HCT116 (cell line): ENCODE results near the gene NCOA6. TPM values are rescaled to one million over a fixed set of nuclear protein-coding genes. Genes with fewer than 3 reads are reported as not detected.
"Not testable (repeated sequence)": the region's sequence is repeated elsewhere in the genome, so short reads cannot be mapped to it uniquely, and the experiment has no call there.

Experiments used
- ATAC-seq: fragments of 200-7000 bp; cut with Tn5 transposase; 2 replicates; pipeline ENCODE4 v1.9.1; 2020; ENCODE audit warnings: mild to moderate bottlenecking, moderate library complexity
- BruUV-seq: library from RNA; stranded (reverse); fragments of 400-500 nt; replicated peaks from 2 replicates; lab custom pipeline; 2021; lab: Mats Ljungman, UMichigan
- CTCF ChIA-PET: fragments of 300-600 bp; sonication (Branson Sonifier 250); formaldehyde crosslinking; loops from one replicate; lab custom pipeline; 2021; ENCODE audit warnings: antibody characterized with exemption; lab: Charles Lee
- POLR2A ChIA-PET: fragments of 300-600, 350-600 bp; sonication (Branson Sonifier 250); formaldehyde crosslinking; loops from one replicate; lab custom pipeline; 2021; ENCODE audit warnings: antibody characterized with exemption; lab: Charles Lee
- RAD21 ChIA-PET, 2 experiments: fragments of 300-600 bp; sonication (Branson Sonifier 250); formaldehyde crosslinking; loops; one replicate each; lab custom pipeline; 2023; ENCODE audit warnings: low total read pairs in 2 of 2; ENCODE audit not compliant: uncharacterized antibody in 2 of 2, unreplicated experiment in 2 of 2, low non-redundant PET in 1 of 2; lab: Charles Lee
- DNase-seq: peaks from one replicate; pipeline ENCODE4 v3.0.0-alpha.2; 2010; ENCODE audit warnings: low read depth, low spot score
- H2AFZ ChIP-seq: fragments of 200-600 bp; shearing (Covaris generic), sonication (generic); 2 replicates; pipeline ENCODE4 v1.6.1; 2017; ENCODE audit warnings: low read depth, mixed run types, mixed read lengths, antibody characterized with exemption, low read length; ENCODE audit not compliant: poor library complexity, severe bottlenecking
- H3K27ac ChIP-seq: 2 replicates; pipeline ENCODE4 v1.5.1; 2012; ENCODE audit warnings: low read depth, low read length
- H3K27me3 ChIP-seq: fragments of 200-600 bp; sonication (generic); 2 replicates; pipeline ENCODE4 v1.6.1; 2016; ENCODE audit warnings: mixed run types, low read length, mixed read lengths; ENCODE audit not compliant: insufficient read depth
- H3K36me3 ChIP-seq, 2 experiments: fragments of 200-500 bp in 1 of 2; fragments of 200-600 bp in 1 of 2; sonication (Bioruptor generic) in 1 of 2; sonication (generic) in 1 of 2; 2 replicates each; pipeline versions ENCODE4 v1.5.1 to v1.6.1; 2014 to 2016; ENCODE audit warnings: low read length in 2 of 2, inconsistent platforms in 1 of 2, mixed read lengths in 1 of 2, mixed run types in 1 of 2; ENCODE audit not compliant: insufficient read depth in 2 of 2, control insufficient read depth in 1 of 2
- H3K4me1 ChIP-seq, 2 experiments: fragments of 200-600 bp in 1 of 2; sonication (generic) in 1 of 2; 2 replicates each; pipeline versions ENCODE4 v1.5.1 to v1.6.1; 2012 to 2017; ENCODE audit warnings: low read length in 2 of 2, inconsistent platforms in 1 of 2, mild to moderate bottlenecking in 1 of 2, mixed read lengths in 1 of 2, mixed run types in 1 of 2, moderate library complexity in 1 of 2; ENCODE audit not compliant: insufficient read depth in 2 of 2, control insufficient read depth in 1 of 2
- H3K4me2 ChIP-seq: fragments of 200-600 bp; sonication (generic); 2 replicates; pipeline ENCODE4 v1.6.1; 2017; ENCODE audit warnings: mixed run types, low read length, mixed read lengths
- H3K4me3 ChIP-seq, 2 experiments: fragments of 200-600 bp in 1 of 2; sonication (generic) in 1 of 2; replicated peaks in 1 of 2; 2 replicates each; pipeline ENCODE4 v1.5.1; 2011 to 2016; ENCODE audit warnings: low read length in 2 of 2, control low read depth in 1 of 2, low read depth in 1 of 2, mild to moderate bottlenecking in 1 of 2, mixed read lengths in 1 of 2, mixed run types in 1 of 2
- H3K79me2 ChIP-seq: fragments of 200-600 bp; sonication (generic); 2 replicates; pipeline ENCODE4 v1.6.1; 2017; ENCODE audit warnings: mild to moderate bottlenecking, mixed run types, low read length, moderate library complexity, mixed read lengths; ENCODE audit not compliant: insufficient read depth
- H3K9ac ChIP-seq: fragments of 200-600 bp; sonication (generic); 2 replicates; pipeline ENCODE4 v1.6.1; 2016; ENCODE audit warnings: low read length, mixed read lengths
- H3K9me2 ChIP-seq: fragments of 200-600 bp; sonication (generic), shearing (Covaris generic); 2 replicates; pipeline ENCODE4 v1.6.1; 2017; ENCODE audit warnings: mixed run types, mild to moderate bottlenecking, moderate library complexity; ENCODE audit not compliant: insufficient read depth
- H3K9me3 ChIP-seq, 2 experiments: fragments of 200-500 bp in 1 of 2; fragments of 200-600 bp in 1 of 2; sonication (Bioruptor generic) in 1 of 2; sonication (generic) in 1 of 2; 2 replicates each; pipeline ENCODE4 v1.6.1; 2014 to 2017; ENCODE audit warnings: low read length in 2 of 2, mixed read lengths in 2 of 2, inconsistent platforms in 1 of 2, low read depth in 1 of 2, mild to moderate bottlenecking in 1 of 2, mixed run types in 1 of 2, moderate library complexity in 1 of 2; ENCODE audit not compliant: control insufficient read depth in 1 of 2, insufficient read depth in 1 of 2
- H4K20me1 ChIP-seq: fragments of 200-600 bp; sonication (generic), shearing (Covaris generic); 2 replicates; pipeline ENCODE4 v1.6.1; 2017; ENCODE audit warnings: mixed run types, mild to moderate bottlenecking, moderate library complexity; ENCODE audit not compliant: insufficient read depth
- CEBPB ChIP-seq: IDR thresholded peaks from 2 replicates; pipeline ENCODE4 v1.6.1; 2012; ENCODE audit warnings: low read depth
- CTCF ChIP-seq, 3 experiments: fragments of 200-600 bp in 1 of 3; sonication (generic) in 1 of 3; IDR thresholded peaks in 2 of 3; conservative IDR thresholded peaks in 1 of 3; 2 replicates each; pipeline ENCODE4 v1.5.1; 2012 to 2017; ENCODE audit warnings: low read depth in 2 of 3, low read length in 2 of 3, antibody characterized with exemption in 1 of 3, borderline replicate concordance in 1 of 3, control low read depth in 1 of 3, mild to moderate bottlenecking in 1 of 3, mixed read lengths in 1 of 3, mixed run types in 1 of 3, moderate library complexity in 1 of 3; ENCODE audit not compliant: insufficient read depth in 1 of 3
- FOSL1 ChIP-seq: IDR thresholded peaks from 2 replicates; pipeline ENCODE4 v1.6.1; 2012; ENCODE audit warnings: low read depth
- POLR2AphosphoS5 ChIP-seq: IDR thresholded peaks from 2 replicates; pipeline ENCODE4 v1.6.1; 2011; ENCODE audit warnings: mild to moderate bottlenecking, low read depth, low read length, moderate library complexity
- SRF ChIP-seq: IDR thresholded peaks from 2 replicates; pipeline ENCODE4 v1.6.1; 2012; ENCODE audit warnings: low read depth
- intact Hi-C: fragments of 100-400 bp; cut with micrococcal nuclease; formaldehyde crosslinking; loops from 2 replicates; pipeline ENCODE4 v1.10.0; 2022
- total RNA-seq: library from RNA; stranded (reverse); gene quantifications from one replicate; pipeline ENCODE4 v1.2.1, GENCODE V29; 2021; ENCODE audit not compliant: unreplicated experiment
- TF ChIP-seq, protein P1 (sequence below): IDR thresholded peaks from 2 replicates; pipeline ENCODE4 v1.6.1; 2012

NCOA6 gene
- total RNA-seq, 1 experiment from 2014 or later: 24.8 TPM

DNA sequence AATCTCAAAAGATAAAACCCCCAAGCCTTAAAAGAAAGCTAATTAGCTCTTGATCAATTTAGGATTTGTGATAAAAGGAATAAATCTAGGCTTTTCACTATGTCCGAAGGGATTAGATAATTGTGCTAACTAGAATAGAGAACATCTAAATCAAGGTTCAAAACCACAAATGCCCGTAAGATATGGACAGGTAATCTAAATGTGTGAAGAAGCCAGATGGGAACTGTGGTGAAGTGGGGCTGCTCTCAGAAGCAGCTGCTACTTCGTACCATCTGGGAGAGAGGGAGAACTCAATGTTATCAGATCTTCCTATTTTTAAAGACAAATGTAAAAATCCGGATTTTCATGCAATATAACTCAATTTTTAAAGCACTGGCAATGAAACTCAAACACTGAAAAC lies 44.2 kb downstream of the NCOA6 start (continued):
- TF ChIP-seq CTCF (IDR thresholded peaks at IDR 0.05 in 2 of 3, conservative IDR thresholded peaks at IDR 0.05 in 1 of 3; ENCODE audit: borderline replicate concordance in 1 of 3, insufficient read depth in 1 of 3, low read depth in 2 of 3, low read length in 2 of 3) (no peak), SRF (no peak), POLR2AphosphoS5 (no peak), FOSL1 (no peak), CEBPB (no peak)
- TF ChIP-seq, protein P1, sequence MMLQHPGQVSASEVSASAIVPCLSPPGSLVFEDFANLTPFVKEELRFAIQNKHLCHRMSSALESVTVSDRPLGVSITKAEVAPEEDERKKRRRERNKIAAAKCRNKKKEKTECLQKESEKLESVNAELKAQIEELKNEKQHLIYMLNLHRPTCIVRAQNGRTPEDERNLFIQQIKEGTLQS: no peak
- TF ChIP-seq, all 23 proteins: peak for 0

GRCh38 chr20:34780291-34780690 lies 45.2 kb downstream of the NCOA6 start:
- ATAC-seq, POLR2A ChIA-PET, H3K9me3 ChIP-seq, H2AFZ ChIP-seq, RAD21 ChIA-PET, H3K79me2 ChIP-seq, intact Hi-C loops, BruUV-seq, H3K4me3 ChIP-seq, H3K27ac ChIP-seq, H3K4me2 ChIP-seq, H3K9me2 ChIP-seq, DNase-seq, H3K36me3 ChIP-seq, H3K4me1 ChIP-seq, H4K20me1 ChIP-seq, H3K9ac ChIP-seq, H3K27me3 ChIP-seq: not testable (repeated sequence)
- CTCF ChIA-PET: interaction anchor here (2.9 kb wide), 1 partner anchor 10 kb away, joined by 16 read pairs; no protein-coding TSS in a partner anchor
